GM12872 (cell line): Measurements from ENCODE around the gene LMAN1L.

Experiments used
- CTCF ChIP-seq: IDR thresholded peaks from 3 replicates; pipeline ENCODE4 v1.5.1; 2011; ENCODE audit warnings: low read depth, mild to moderate bottlenecking, low read length, moderate library complexity; ENCODE audit not compliant: insufficient read depth

The LMAN1L gene

GRCh38 chr15:74820056-74820455 is 7.4 kb downstream of the LMAN1L start:
- no peak for TF ChIP-seq CTCF

GRCh38 chr15:74821091-74821789 is 8.6 kb downstream of the LMAN1L start:
- no peak for TF ChIP-seq CTCF

GRCh38 chr15:74821790-74822158 is 9.1 kb downstream of the LMAN1L start:
- TF ChIP-seq CTCF, result no peak

- no peak for TF ChIP-seq CTCF
These were observed 9.6 kb downstream of the LMAN1L start for GRCh38 chr15:74822233-74822632.

- no peak for TF ChIP-seq CTCF
These were observed 10.7 kb downstream of the LMAN1L start for GRCh38 chr15:74823324-74823723.

GRCh38 chr15:74824976-74825375 is 12.3 kb downstream of the LMAN1L start:
- TF ChIP-seq CTCF, result no peak

GRCh38 chr15:74825866-74826265 is 13.2 kb downstream of the LMAN1L start:
- TF ChIP-seq CTCF, result no peak

GRCh38 chr15:74826364-74826819 is 13.8 kb downstream of the LMAN1L start, which contains the start of gene CPLX3:
Gene CPLX3 (plus strand): TSS chr15:74826627. CDS start chr15:74826704, 77 bp downstream.
- no peak for TF ChIP-seq CTCF
